ENCODE measurements around the gene FKBP7.

The FKBP7 gene

DNA sequence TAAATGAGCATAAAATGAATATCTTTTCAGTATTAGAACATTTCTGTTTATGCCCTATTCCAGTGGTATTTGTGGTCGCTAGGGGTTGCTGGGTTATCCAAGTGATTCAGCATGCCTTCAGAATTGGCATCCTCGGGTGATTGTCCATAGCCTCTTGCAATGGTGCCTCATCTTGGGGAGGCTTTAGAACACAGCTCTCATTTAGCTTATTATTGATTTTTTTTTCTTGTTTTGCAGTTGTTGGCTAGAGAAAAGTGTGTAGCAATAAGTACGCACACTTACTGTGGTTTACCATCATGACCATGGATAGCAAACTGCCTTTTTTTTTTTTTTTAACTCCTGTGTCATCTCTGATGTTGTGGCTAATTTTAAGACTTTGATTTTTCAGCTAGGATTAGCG lies 35.5 kb upstream of the FKBP7 start:
- Histone ChIP-seq H3K36me3 (ENCODE audit: control insufficient read depth in 2 of 2, insufficient read depth in 2 of 2, low read length in 2 of 2) (peaks cover 7 to 9% of the 10 kb centered on the region in 2 donors), H3K9me3 (ENCODE audit: control insufficient read depth in 2 of 2, low read length in 2 of 2) (no peaks in the 10 kb centered on the region), H3K4me1 (ENCODE audit: control insufficient read depth, insufficient read depth, low read length) (no peaks in the 10 kb centered on the region), H3K27me3 (ENCODE audit: control insufficient read depth in 1 of 2, insufficient read depth in 2 of 2, low read length in 2 of 2) (no peaks in the 10 kb centered on the region), H3K27ac (ENCODE audit: low read length) (no peak overlapping the region), H3K4me3 (ENCODE audit: low read length in 2 of 2) (no peak overlapping the region), H3K9ac (ENCODE audit: low read length in 2 of 2) (no peak overlapping the region)

DNA sequence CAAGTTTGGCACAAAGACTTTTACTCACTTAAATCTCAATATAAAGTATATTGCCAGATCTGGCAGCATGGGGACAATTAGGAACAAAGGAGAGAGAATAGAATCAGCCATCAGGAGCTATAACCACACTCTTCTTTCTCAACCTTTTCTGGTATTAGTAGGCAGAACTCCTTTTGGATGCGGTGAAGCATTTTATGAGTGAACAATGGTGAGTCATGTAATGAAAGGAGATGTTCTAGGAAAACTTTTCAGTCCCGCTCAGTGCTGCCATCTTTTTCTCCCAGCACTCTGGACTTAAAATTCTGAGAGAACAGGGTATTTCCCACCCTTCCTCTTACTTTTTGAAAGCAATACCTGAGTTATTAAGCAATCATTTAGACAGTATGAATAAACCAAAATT lies 34.1 kb upstream of the FKBP7 start:
- Histone ChIP-seq H3K27me3 (ENCODE audit: control insufficient read depth in 1 of 2, insufficient read depth in 2 of 2, low read length in 2 of 2) (no peaks in the 10 kb centered on the region), H3K4me3 (ENCODE audit: low read length in 2 of 2) (no peak overlapping the region)

DNA sequence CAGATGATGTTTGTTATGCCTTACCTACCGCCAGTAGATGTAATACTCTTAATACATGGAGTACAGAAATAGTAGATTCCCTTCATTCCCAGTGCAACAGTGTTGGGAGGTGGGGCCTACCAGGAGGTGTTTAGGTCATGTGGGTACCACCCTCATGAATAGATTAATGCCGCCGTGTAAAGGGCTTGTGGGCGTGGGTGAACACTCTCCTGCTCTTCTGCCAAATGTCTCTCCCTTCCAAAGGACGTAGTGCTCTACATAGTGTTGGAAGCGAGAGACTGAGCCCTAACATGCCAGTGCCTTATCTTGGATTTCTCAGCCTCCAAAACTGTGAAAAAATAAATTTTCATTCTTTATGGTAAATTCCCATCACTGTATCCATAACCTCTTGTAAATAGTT lies 32.0 kb upstream of the FKBP7 start:
- Histone ChIP-seq H3K27ac (ENCODE audit: low read length) (no peak overlapping the region), H3K36me3 (ENCODE audit: control insufficient read depth in 2 of 2, insufficient read depth in 2 of 2, low read length in 2 of 2) (peaks cover 0 to 3% of the 10 kb centered on the region in 2 donors), H3K4me3 (ENCODE audit: low read length in 2 of 2) (no peak overlapping the region), H3K9ac (ENCODE audit: low read length in 2 of 2) (no peak overlapping the region), H3K27me3 (ENCODE audit: control insufficient read depth in 1 of 2, insufficient read depth in 2 of 2, low read length in 2 of 2) (no peaks in the 10 kb centered on the region), H3K4me1 (ENCODE audit: control insufficient read depth, insufficient read depth, low read length) (no peaks in the 10 kb centered on the region), H3K9me3 (ENCODE audit: control insufficient read depth in 2 of 2, low read length in 2 of 2) (no peaks in the 10 kb centered on the region)

More for the DNA sequence above, 34.1 kb upstream of the FKBP7 start:
- Histone ChIP-seq H3K27ac (ENCODE audit: low read length) (no peak overlapping the region), H3K36me3 (ENCODE audit: control insufficient read depth in 2 of 2, insufficient read depth in 2 of 2, low read length in 2 of 2) (peaks cover 0 to 3% of the 10 kb centered on the region in 2 donors), H3K9ac (ENCODE audit: low read length in 2 of 2) (no peak overlapping the region), H3K4me1 (ENCODE audit: control insufficient read depth, insufficient read depth, low read length) (no peaks in the 10 kb centered on the region), H3K9me3 (ENCODE audit: control insufficient read depth in 2 of 2, low read length in 2 of 2) (no peaks in the 10 kb centered on the region)

DNA sequence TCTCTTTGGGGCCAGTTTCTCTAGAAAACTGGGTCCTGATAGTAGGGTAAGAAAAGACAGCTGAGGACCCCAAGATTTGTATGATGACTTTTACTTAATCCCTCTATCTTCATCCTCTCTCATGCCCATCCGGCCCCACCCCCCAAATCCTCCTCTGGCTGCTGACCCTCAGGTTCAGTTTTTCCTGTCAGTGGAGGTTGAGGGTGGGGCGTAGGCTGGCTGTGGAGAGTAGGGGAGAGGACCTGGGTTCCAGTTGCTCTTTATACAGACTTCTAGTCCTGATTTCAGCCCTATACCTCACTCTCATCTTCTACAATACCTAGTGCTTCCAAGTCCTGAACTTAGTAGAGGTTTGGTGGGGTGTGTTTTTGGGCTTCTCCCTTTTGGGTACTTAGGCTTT lies 30.2 kb upstream of the FKBP7 start:
- Histone ChIP-seq H3K27ac (ENCODE audit: low read length) (no peak overlapping the region), H3K27me3 (ENCODE audit: control insufficient read depth in 1 of 2, insufficient read depth in 2 of 2, low read length in 2 of 2) (no peaks in the 10 kb centered on the region), H3K4me3 (ENCODE audit: low read length in 2 of 2) (no peak overlapping the region), H3K4me1 (ENCODE audit: control insufficient read depth, insufficient read depth, low read length) (no peaks in the 10 kb centered on the region), H3K9ac (ENCODE audit: low read length in 2 of 2) (no peak overlapping the region), H3K9me3 (ENCODE audit: control insufficient read depth in 2 of 2, low read length in 2 of 2) (no peaks in the 10 kb centered on the region), H3K36me3 (ENCODE audit: control insufficient read depth in 2 of 2, insufficient read depth in 2 of 2, low read length in 2 of 2) (peaks cover 0 to 4% of the 10 kb centered on the region in 2 donors)

DNA sequence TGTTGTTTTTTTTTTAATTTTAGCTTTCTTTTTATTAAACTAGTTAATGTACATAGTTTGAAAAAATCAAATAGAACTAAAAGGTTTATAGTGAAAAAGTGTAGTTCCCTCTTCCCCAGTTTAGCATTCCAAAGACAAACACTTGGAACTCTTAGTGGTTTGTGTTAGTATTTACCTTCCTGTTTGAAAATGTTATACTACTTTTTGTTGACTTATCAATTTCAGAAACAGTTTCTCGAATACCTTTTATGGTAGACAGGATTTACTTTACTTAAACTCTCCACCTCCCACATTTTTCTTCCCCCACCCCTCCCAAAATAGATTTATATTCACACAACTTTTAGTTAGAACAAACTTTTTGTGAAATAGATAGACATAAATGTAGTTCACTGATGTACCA lies 28.5 kb upstream of the FKBP7 start:
- Histone ChIP-seq H3K4me1 (ENCODE audit: control insufficient read depth, insufficient read depth, low read length) (no peaks in the 10 kb centered on the region), H3K4me3 (ENCODE audit: low read length in 2 of 2) (no peak overlapping the region), H3K27me3 (ENCODE audit: control insufficient read depth in 1 of 2, insufficient read depth in 2 of 2, low read length in 2 of 2) (no peaks in the 10 kb centered on the region), H3K9me3 (ENCODE audit: control insufficient read depth in 2 of 2, low read length in 2 of 2) (no peaks in the 10 kb centered on the region), H3K27ac (ENCODE audit: low read length) (no peak overlapping the region), H3K9ac (ENCODE audit: low read length in 2 of 2) (no peak overlapping the region), H3K36me3 (ENCODE audit: control insufficient read depth in 2 of 2, insufficient read depth in 2 of 2, low read length in 2 of 2) (peaks cover 4 to 18% of the 10 kb centered on the region in 2 donors)

DNA sequence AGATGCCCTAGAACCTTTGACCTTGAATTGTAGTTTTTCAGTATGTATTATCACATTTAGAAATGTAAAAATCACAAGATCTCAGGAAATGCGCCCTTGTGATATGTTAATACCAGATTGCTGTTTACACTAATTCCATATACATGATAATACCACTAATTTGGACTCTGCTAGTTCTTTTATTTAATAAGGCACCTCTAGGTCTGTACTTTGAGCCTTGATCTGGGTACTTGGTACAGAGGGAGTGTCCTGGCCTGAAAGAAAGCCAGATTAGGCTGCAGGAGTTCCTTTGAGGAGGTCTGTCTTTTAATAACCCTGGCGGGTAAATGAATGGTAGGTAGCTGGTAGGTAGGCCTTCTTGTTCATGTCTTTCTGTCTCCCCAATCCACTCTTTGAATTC lies 28.1 kb upstream of the FKBP7 start:
- H3K4me3 ChIP-seq (ENCODE audit: low read length in 2 of 2), result no peak overlapping the region
- H3K27me3 ChIP-seq (ENCODE audit: control insufficient read depth in 1 of 2, insufficient read depth in 2 of 2, low read length in 2 of 2), result no peaks in the 10 kb centered on the region
- H3K4me1 ChIP-seq (ENCODE audit: control insufficient read depth, insufficient read depth, low read length), result no peaks in the 10 kb centered on the region

DNA sequence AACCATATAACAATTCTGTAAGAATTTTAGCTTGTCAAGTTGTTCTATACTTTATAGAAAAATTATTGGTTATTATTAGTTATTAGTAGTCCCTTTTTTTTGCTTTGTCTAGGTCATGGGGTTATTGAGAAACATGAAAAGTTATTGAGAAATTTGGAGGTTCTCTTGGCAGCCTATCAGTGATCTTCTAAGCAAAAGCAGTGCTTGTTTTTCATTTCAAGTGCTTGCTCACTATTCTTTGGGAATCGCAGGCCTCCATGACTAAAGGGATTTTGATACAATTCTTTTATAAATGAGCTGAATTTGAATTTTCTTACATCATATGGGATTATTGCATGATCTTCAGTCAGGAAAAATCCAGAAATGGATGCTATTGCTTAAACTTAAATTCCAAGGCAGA lies 27.7 kb upstream of the FKBP7 start:
- Histone ChIP-seq H3K4me3 (ENCODE audit: low read length in 2 of 2) (no peak overlapping the region), H3K27ac (ENCODE audit: low read length) (no peak overlapping the region), H3K36me3 (ENCODE audit: control insufficient read depth in 2 of 2, insufficient read depth in 2 of 2, low read length in 2 of 2) (peaks cover 7 to 26% of the 10 kb centered on the region in 2 donors), H3K9ac (ENCODE audit: low read length in 2 of 2) (no peak overlapping the region), H3K4me1 (ENCODE audit: control insufficient read depth, insufficient read depth, low read length) (no peaks in the 10 kb centered on the region), H3K9me3 (ENCODE audit: control insufficient read depth in 2 of 2, low read length in 2 of 2) (no peaks in the 10 kb centered on the region), H3K27me3 (ENCODE audit: control insufficient read depth in 1 of 2, insufficient read depth in 2 of 2, low read length in 2 of 2) (no peaks in the 10 kb centered on the region)

More for the DNA sequence above, 28.1 kb upstream of the FKBP7 start:
- Histone ChIP-seq H3K36me3 (ENCODE audit: control insufficient read depth in 2 of 2, insufficient read depth in 2 of 2, low read length in 2 of 2) (peaks cover 4 to 21% of the 10 kb centered on the region in 2 donors), H3K27ac (ENCODE audit: low read length) (no peak overlapping the region), H3K9me3 (ENCODE audit: control insufficient read depth in 2 of 2, low read length in 2 of 2) (no peaks in the 10 kb centered on the region), H3K9ac (ENCODE audit: low read length in 2 of 2) (no peak overlapping the region)

DNA sequence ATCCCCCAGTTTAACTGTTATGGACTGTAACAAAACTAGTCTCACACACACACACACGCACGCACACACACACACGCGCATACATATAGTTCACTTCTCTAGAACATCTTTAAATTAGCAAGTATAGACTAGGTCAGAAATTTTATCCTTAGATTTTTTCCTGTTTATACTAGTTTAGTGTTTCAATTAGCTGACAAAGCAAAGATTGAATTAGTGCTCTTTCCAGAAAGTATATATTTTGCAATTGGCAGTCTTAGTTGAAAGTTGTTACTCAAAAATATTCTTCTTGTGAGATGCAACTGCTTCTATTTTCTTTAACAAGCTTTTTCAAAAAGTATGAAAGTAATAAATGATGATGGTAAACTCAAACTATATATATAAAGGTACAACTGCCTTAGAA lies 24.4 kb upstream of the FKBP7 start:
- Histone ChIP-seq H3K4me3 (ENCODE audit: low read length in 2 of 2) (no peak overlapping the region), H3K36me3 (ENCODE audit: control insufficient read depth in 2 of 2, insufficient read depth in 2 of 2, low read length in 2 of 2) (peaks cover 17 to 36% of the 10 kb centered on the region in 2 donors), H3K4me1 (ENCODE audit: control insufficient read depth, insufficient read depth, low read length) (no peaks in the 10 kb centered on the region), H3K9me3 (ENCODE audit: control insufficient read depth in 2 of 2, low read length in 2 of 2) (no peaks in the 10 kb centered on the region), H3K27ac (ENCODE audit: low read length) (no peak overlapping the region), H3K9ac (ENCODE audit: low read length in 2 of 2) (no peak overlapping the region), H3K27me3 (ENCODE audit: control insufficient read depth in 1 of 2, insufficient read depth in 2 of 2, low read length in 2 of 2) (no peaks in the 10 kb centered on the region)

DNA sequence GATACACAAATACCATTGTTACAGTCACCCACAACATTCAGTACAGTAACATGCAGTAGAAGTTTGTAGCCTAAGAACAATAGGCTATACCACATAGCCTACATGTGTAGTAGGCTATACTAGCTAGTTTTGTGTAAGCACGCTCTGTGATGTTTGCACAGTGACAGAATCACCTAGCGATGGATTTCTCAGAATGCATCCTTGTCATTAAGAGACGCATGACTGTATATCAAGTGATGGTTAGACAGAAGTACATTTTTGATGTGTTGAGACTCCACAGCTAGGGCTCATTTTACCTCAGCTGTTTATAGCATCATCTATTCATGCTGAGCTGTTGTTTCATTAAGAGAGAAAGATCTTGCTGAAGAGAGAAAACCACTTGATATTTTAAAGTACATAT lies 21.2 kb upstream of the FKBP7 start:
- Histone ChIP-seq H3K36me3 (ENCODE audit: control insufficient read depth in 2 of 2, insufficient read depth in 2 of 2, low read length in 2 of 2) (peaks cover 33 to 53% of the 10 kb centered on the region in 2 donors), H3K4me1 (ENCODE audit: control insufficient read depth, insufficient read depth, low read length) (no peaks in the 10 kb centered on the region), H3K27me3 (ENCODE audit: control insufficient read depth in 1 of 2, insufficient read depth in 2 of 2, low read length in 2 of 2) (no peaks in the 10 kb centered on the region), H3K27ac (ENCODE audit: low read length) (no peak overlapping the region), H3K4me3 (ENCODE audit: low read length in 2 of 2) (no peak overlapping the region), H3K9me3 (ENCODE audit: control insufficient read depth in 2 of 2, low read length in 2 of 2) (no peaks in the 10 kb centered on the region), H3K9ac (ENCODE audit: low read length in 2 of 2) (no peak overlapping the region)

DNA sequence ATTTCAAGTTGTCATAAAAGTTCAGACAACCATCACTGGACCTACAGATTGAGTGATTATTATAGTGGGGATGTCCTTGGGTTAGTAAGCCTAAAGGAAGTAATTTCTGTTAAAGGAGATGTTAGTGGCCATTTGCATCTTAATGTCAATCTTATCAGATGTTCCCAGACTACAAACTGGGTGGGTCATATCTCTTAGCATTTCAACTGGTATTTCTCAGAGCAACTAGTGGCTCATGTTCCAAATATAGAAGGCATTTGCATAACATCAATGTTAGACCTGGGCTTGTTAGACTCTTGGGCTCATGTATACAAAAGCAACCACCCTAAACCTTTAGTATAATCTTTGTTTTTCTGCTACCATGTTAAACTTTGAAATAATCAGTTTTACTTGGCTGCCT lies 19.7 kb upstream of the FKBP7 start:
- peaks cover 41 to 57% of the 10 kb centered on the region in 2 donors for H3K36me3 ChIP-seq (ENCODE audit: control insufficient read depth in 2 of 2, insufficient read depth in 2 of 2, low read length in 2 of 2)
- no peak overlapping the region for H3K9ac ChIP-seq (ENCODE audit: low read length in 2 of 2)
- H3K27ac ChIP-seq (ENCODE audit: low read length), result no peak overlapping the region

DNA sequence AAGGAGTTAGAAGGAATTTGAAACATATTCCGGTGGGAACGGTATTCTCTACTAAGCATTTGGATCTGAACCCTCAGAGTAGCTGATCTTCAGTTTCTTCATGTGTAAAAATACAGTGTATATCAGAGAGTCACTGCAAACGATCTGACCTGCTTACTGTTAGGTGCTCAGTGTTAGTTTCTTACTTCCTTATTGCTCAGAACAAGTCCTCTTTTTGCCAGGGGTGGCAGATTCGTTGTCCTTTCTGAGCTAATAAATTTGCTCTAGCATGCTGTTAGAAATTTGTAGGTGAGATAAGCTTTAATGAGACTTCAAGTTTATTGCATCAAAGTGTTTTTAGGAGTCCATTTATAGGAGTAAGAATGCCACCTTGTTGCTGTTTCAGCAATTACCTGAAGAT lies 17.6 kb upstream of the FKBP7 start:
- Histone ChIP-seq H3K36me3 (ENCODE audit: control insufficient read depth in 2 of 2, insufficient read depth in 2 of 2, low read length in 2 of 2) (peaks cover 39 to 40% of the 10 kb centered on the region in 2 donors), H3K9ac (ENCODE audit: low read length in 2 of 2) (no peak overlapping the region), H3K9me3 (ENCODE audit: control insufficient read depth in 2 of 2, low read length in 2 of 2) (no peaks in the 10 kb centered on the region), H3K27ac (ENCODE audit: low read length) (no peak overlapping the region), H3K27me3 (ENCODE audit: control insufficient read depth in 1 of 2, insufficient read depth in 2 of 2, low read length in 2 of 2) (no peaks in the 10 kb centered on the region), H3K4me1 (ENCODE audit: control insufficient read depth, insufficient read depth, low read length) (no peaks in the 10 kb centered on the region), H3K4me3 (ENCODE audit: low read length in 2 of 2) (no peak overlapping the region)

More for the DNA sequence above, 19.7 kb upstream of the FKBP7 start:
- no peak overlapping the region for H3K4me3 ChIP-seq (ENCODE audit: low read length in 2 of 2)
- no peaks in the 10 kb centered on the region for H3K27me3 ChIP-seq (ENCODE audit: control insufficient read depth in 1 of 2, insufficient read depth in 2 of 2, low read length in 2 of 2)
- H3K4me1 ChIP-seq (ENCODE audit: control insufficient read depth, insufficient read depth, low read length), result no peaks in the 10 kb centered on the region
- no peaks in the 10 kb centered on the region for H3K9me3 ChIP-seq (ENCODE audit: control insufficient read depth in 2 of 2, low read length in 2 of 2)

Data from stomach smooth muscle (tissue), 2 donors.